ENCODE results near the gene ULK3.

GRCh38 chr15:74826921-74827320 lies 16.0 kb downstream of the ULK3 start:
- TF ChIP-seq CTCF (IDR thresholded peaks at IDR 0.05) (no peak), POLR2A (IDR thresholded peaks at IDR 0.05) (no peak)
